HG03521 (cell line): Measurements from ENCODE around the gene ARL10.
A peak's percentile ranks its signal among the peaks of the same experiment; 100 is the strongest.

ENCODE experiments used
- ATAC-seq: cut with Tn5 transposase; IDR thresholded peaks from one replicate; pipeline ENCODE4 v1.9.1; 2021; ENCODE audit warnings: mild to moderate bottlenecking, moderate library complexity; ENCODE audit not compliant: unreplicated experiment

ARL10 gene

DNA sequence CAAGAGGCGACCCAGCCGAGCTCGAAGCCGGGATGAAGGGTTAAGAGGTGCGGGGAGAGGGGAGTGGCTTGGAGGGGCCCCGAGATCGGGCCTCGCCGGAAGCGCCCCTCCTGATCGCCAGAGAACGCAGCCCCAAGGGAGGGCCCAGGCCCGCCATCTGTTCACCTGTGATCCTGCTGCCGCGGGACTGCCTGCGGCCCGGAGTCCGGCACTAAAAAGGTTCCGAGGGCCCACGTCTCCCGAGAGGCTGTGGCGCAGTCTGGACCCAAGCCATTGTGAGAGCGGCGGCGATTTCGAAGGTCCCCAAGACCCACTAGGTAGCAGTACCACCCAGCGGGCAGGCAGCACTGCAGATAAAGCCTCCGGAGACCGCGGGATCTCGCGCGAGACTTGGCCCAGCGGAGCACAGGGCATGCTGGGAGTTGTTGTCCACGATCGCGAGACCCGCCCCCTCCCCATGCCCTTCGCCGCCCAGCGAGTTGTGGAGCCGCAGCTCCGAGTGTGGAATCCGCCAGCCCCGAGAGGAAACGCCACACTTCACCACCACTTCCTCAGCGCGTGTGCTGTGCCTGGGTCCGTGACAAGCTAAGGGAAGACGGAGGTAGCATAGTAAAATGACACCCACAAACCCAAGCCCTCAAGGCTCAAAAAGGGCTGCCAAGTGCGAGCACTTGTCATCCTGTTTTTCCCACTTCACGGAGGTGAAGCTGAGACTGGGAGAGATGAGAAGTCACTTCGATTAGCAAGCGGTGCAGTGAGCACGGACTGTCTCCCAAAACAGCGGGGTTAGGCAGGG lies 3.7 kb upstream of the ARL10 start, which contains the start of gene KIAA1191:
KIAA1191 (minus strand) TSS at position 328 of the 796 bp plus-strand sequence. CDS start 2,256 bp downstream, outside the sequence.
- peak; percentile 89 for ATAC-seq

DNA sequence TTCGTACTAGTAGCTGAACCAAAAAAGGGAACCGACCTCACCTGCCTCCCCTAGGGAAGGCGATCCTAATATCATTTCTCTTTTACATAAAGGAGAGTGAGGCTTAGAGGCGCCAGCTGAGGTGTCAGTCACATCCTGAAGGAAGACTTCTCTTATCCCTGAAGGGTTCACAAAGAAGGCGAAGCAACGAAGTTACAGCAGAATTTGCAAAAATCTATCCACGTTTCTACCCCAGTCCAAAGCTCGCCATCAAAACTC lies 3.1 kb upstream of the ARL10 start:
- peak; percentile 4 for ATAC-seq

- no peak for ATAC-seq
These were observed 429 bp upstream of the ARL10 start for GRCh38 chr5:176364765-176365350.

DNA sequence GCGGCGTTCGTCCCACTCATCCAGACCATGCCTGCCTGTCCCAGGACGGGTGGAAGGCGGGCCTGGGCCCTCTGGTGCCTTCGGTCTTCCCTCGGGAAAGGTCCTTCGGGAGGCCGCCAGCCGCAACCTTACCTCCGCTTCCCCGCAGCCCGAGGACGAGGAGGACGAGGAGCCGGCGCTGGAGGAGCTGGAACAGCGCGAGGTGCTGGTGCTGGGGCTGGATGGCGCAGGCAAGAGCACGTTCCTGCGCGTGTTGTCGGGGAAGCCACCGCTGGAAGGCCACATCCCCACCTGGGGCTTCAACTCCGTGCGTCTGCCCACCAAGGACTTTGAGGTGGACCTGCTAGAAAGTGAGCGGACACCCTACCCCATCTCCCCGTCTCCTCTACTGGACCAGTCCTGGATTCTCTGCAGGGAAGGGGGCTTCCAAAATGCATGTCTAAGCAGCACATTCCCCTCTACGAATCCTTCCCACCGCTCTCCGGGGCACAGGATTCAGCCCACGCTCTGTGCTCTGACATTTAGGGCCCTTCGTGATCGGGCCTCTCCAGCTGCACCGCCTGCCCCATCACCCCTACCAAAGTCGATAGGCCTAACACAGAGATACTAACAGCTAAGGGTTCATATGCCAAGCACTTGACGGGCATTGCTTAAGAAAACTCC lies 1.1 kb downstream of the ARL10 start:
- no peak for ATAC-seq

GRCh38 chr5:176368726-176369125 lies 3.4 kb downstream of the ARL10 start:
- no peak for ATAC-seq

- no peak for ATAC-seq
These were observed 4.8 kb downstream of the ARL10 start for GRCh38 chr5:176369934-176370711.

GRCh38 chr5:176371621-176372539 lies 6.6 kb downstream of the ARL10 start:
- ATAC-seq: no peak

- no peak for ATAC-seq
These were observed 8.0 kb downstream of the ARL10 start for GRCh38 chr5:176373100-176373818.

DNA sequence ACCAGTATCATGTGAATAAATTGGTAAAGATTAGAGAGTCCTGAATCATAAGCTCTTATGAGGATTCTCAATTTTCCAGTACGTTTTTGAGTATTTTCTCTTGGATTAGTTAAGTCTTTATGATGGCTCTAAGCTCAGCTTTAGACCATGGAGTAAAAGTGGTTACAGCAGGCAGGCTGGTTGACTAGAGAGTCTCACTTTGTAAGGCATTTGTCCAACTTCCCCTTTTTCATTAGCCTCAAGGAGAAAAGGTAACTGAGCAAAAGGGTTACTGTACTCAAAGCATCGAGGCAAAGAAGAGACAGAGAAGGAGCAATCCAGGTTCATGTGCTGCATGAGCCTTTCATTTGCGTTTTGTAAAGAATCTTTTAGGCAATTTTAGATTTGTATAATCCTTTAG lies 14.6 kb downstream of the ARL10 start:
- no peak for ATAC-seq

- ATAC-seq: no peak
These were observed 16.1 kb downstream of the ARL10 start for GRCh38 chr5:176381423-176381822.

- ATAC-seq: no peak
These were observed 16.7 kb downstream of the ARL10 start for GRCh38 chr5:176381979-176382378.

DNA sequence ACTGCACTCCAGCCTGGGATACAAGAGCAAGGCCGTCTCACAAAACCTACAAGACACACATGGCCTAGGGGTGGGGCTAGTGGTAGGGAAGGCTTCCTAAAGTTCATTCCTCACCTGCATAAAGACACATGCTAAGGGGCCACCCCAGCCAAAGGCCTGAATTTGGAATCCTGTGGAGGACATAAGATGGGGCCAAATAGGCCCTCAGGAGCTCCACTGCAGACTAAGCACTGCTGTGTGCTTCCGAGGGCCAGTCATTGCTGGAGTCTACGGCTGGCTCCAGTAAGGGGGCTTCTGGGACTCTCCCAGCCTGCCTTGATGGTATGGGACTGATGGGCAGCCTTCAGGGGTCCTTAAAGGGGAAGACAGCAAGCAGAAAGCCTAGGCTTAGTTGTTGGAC lies 17.4 kb downstream of the ARL10 start:
- no peak for ATAC-seq

GRCh38 chr5:176383248-176383905 lies 18.1 kb downstream of the ARL10 start:
- ATAC-seq: no peak

DNA sequence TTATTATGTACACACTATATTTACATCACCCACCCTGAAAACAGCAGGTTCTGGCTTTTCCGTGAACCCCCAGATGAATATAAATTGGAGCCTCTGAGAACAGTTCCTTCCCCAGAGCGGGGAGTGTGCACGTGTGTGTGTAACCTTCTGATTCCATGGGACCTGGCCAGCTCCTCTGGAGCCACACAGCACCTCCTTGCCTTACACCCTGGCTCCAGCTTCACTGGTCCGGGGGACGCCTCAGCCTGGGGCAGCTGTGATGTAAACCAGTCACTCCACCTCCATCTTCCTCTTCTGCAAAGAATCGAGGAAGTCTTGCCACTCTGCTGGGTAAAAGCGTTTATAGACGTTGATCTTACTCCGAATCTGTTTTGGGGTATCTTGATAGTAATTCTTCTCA lies 18.7 kb downstream of the ARL10 start:
- ATAC-seq: no peak

- no peak for ATAC-seq
These were observed 19.2 kb downstream of the ARL10 start for GRCh38 chr5:176384366-176384930.

- ATAC-seq: no peak
These were observed 19.7 kb downstream of the ARL10 start for GRCh38 chr5:176384991-176385390.

- no peak for ATAC-seq
These were observed 21.2 kb downstream of the ARL10 start for GRCh38 chr5:176386491-176386890.

DNA sequence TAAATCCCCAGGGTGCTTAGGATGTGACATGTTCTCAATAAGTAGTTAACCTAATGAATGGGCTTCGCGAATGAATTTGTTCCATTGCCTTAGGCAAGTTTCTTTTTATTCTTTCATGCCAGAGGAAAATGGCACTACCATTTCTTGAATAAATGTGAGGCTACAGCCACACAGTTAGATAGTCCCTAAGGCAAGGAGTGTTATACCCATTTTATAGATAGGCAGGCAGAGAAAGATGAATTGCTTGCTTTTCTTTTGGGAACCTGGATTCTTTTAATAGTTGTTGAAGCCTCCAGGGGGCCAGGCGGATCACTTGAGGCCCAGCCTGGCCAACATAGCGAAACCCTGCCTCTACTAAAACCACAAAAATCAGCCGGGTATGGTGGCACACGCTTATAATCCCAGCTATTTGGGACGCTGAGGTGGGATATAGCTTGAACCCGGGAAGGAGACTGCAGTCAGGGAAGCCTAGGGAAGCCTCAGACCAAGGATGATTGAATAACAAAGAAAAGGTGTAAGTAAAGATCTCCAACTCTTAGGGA lies 22.2 kb downstream of the ARL10 start:
- no peak for ATAC-seq

DNA sequence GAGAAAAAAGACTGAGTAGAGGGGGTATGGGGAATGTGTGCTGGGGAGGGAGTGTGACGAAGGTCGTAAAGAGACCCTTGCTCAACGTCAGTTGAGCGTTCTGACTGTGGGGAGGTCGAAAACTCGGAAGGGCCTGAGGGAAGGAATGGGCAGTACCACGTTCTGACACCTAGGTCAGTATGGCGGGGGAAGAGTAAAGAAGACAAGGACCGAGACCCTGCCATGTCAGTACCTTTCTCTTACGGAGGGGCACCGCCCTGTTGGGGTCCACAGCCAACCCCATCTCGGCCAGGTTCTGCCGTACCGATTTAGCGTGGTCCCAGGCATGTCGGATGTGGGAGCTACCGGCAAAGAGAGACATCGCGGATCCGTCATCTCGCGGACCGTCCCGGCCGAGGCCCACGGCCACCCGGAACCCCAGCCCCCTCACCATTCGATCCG lies 22.7 kb downstream of the ARL10 start:
- no peak for ATAC-seq
